ENCODE results near the gene GARNL3.
A peak's percentile ranks its signal among the peaks of the same experiment; 100 is the strongest.

Gene GARNL3

GRCh38 chr9:127386249-127386648 is 121.7 kb downstream of the GARNL3 start:
- H3K4me3 ChIP-seq (replicated peaks; ENCODE audit: insufficient read depth, low read length): no peak overlapping the region
- TF ChIP-seq POLR2AphosphoS5 (IDR thresholded peaks at IDR 0.05; ENCODE audit: low read depth) (no peak), SPI1 (IDR thresholded peaks at IDR 0.05; ENCODE audit: borderline replicate concordance, low read depth) (no peak), GABPA (IDR thresholded peaks at IDR 0.05; ENCODE audit: low read depth) (no peak)
- TF ChIP-seq, protein P1, sequence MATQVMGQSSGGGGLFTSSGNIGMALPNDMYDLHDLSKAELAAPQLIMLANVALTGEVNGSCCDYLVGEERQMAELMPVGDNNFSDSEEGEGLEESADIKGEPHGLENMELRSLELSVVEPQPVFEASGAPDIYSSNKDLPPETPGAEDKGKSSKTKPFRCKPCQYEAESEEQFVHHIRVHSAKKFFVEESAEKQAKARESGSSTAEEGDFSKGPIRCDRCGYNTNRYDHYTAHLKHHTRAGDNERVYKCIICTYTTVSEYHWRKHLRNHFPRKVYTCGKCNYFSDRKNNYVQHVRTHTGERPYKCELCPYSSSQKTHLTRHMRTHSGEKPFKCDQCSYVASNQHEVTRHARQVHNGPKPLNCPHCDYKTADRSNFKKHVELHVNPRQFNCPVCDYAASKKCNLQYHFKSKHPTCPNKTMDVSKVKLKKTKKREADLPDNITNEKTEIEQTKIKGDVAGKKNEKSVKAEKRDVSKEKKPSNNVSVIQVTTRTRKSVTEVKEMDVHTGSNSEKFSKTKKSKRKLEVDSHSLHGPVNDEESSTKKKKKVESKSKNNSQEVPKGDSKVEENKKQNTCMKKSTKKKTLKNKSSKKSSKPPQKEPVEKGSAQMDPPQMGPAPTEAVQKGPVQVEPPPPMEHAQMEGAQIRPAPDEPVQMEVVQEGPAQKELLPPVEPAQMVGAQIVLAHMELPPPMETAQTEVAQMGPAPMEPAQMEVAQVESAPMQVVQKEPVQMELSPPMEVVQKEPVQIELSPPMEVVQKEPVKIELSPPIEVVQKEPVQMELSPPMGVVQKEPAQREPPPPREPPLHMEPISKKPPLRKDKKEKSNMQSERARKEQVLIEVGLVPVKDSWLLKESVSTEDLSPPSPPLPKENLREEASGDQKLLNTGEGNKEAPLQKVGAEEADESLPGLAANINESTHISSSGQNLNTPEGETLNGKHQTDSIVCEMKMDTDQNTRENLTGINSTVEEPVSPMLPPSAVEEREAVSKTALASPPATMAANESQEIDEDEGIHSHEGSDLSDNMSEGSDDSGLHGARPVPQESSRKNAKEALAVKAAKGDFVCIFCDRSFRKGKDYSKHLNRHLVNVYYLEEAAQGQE (IDR thresholded peaks at IDR 0.05; ENCODE audit: insufficient replicate concordance, low read depth): no peak
- TF ChIP-seq, protein P2, sequence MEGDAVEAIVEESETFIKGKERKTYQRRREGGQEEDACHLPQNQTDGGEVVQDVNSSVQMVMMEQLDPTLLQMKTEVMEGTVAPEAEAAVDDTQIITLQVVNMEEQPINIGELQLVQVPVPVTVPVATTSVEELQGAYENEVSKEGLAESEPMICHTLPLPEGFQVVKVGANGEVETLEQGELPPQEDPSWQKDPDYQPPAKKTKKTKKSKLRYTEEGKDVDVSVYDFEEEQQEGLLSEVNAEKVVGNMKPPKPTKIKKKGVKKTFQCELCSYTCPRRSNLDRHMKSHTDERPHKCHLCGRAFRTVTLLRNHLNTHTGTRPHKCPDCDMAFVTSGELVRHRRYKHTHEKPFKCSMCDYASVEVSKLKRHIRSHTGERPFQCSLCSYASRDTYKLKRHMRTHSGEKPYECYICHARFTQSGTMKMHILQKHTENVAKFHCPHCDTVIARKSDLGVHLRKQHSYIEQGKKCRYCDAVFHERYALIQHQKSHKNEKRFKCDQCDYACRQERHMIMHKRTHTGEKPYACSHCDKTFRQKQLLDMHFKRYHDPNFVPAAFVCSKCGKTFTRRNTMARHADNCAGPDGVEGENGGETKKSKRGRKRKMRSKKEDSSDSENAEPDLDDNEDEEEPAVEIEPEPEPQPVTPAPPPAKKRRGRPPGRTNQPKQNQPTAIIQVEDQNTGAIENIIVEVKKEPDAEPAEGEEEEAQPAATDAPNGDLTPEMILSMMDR (IDR thresholded peaks at IDR 0.05; ENCODE audit: insufficient read depth, low read length): no peak
- H3K27ac ChIP-seq (replicated peaks): no peak overlapping the region
- no peaks in the 10 kb centered on the region for H3K27me3 ChIP-seq (ENCODE audit: insufficient read depth, poor library complexity, severe bottlenecking)
- DNase-seq (ENCODE audit: low read depth in 1 of 2, low spot score in 1 of 2): no peak

DNA sequence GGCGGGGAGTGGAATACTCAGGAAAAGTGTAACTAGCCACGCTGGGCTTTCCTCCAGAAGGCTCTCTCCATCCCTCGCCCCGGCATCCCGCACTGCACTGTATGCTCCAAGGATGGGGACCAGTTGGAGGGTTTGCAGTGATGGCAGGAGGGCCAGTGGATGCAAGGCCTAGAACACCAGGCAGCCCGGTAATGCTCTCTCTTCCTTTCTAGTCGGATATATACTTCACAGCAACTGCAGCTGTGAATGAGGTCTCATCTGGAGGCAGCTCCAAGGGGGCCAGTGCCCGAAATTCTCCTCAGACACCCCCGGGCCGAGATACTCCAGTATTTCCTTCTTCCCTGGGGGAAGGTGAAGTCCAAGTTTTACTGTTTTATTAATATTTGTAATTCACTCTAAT is 122.4 kb downstream of the GARNL3 start:
- Histone ChIP-seq H3K27me3 (ENCODE audit: insufficient read depth, poor library complexity, severe bottlenecking) (no peaks in the 10 kb centered on the region), H3K27ac (replicated peaks) (peak overlapping the region; percentile 69)

GRCh38 chr9:127388037-127388855 is 123.7 kb downstream of the GARNL3 start:
- Histone ChIP-seq H3K4me3 (replicated peaks; ENCODE audit: insufficient read depth, low read length) (no peak overlapping the region), H3K27ac (replicated peaks) (peak overlapping the region; percentile 78), H3K27me3 (ENCODE audit: insufficient read depth, poor library complexity, severe bottlenecking) (no peaks in the 10 kb centered on the region)
- DNase-seq (ENCODE audit: low read depth in 1 of 2, low spot score in 1 of 2): peak; percentile 89 to 96
- TF ChIP-seq SPI1 (IDR thresholded peaks at IDR 0.05; ENCODE audit: borderline replicate concordance, low read depth) (no peak), POLR2AphosphoS5 (IDR thresholded peaks at IDR 0.05; ENCODE audit: low read depth) (peak; percentile 84), GABPA (IDR thresholded peaks at IDR 0.05; ENCODE audit: low read depth) (peak; percentile 38; the same call in 1 of the 2 replicates)
- TF ChIP-seq, protein P1 (IDR thresholded peaks at IDR 0.05; ENCODE audit: insufficient replicate concordance, low read depth): no peak
- TF ChIP-seq, protein P2 (IDR thresholded peaks at IDR 0.05; ENCODE audit: insufficient read depth, low read length): no peak

More for the DNA sequence above, 122.4 kb downstream of the GARNL3 start:
- DNase-seq (ENCODE audit: low read depth in 1 of 2, low spot score in 1 of 2): no peak
- TF ChIP-seq GABPA (IDR thresholded peaks at IDR 0.05; ENCODE audit: low read depth) (no peak), SPI1 (IDR thresholded peaks at IDR 0.05; ENCODE audit: borderline replicate concordance, low read depth) (no peak), POLR2AphosphoS5 (IDR thresholded peaks at IDR 0.05; ENCODE audit: low read depth) (no peak)
- TF ChIP-seq, protein P1 (IDR thresholded peaks at IDR 0.05; ENCODE audit: insufficient replicate concordance, low read depth): no peak
- TF ChIP-seq, protein P2 (IDR thresholded peaks at IDR 0.05; ENCODE audit: insufficient read depth, low read length): no peak
- no peak overlapping the region for H3K4me3 ChIP-seq (replicated peaks; ENCODE audit: insufficient read depth, low read length)

All from HL-60 (cell line).